B cell (primary cell): ENCODE data around the gene SFT2D1. TPM values are rescaled to one million over a fixed set of nuclear protein-coding genes. Genes with fewer than 3 reads are reported as not detected.

Source experiments
- ATAC-seq: fragments of 200-7000 bp; cut with Tn5 transposase; one replicate; pipeline ENCODE4 v1.10.0; 2021; ENCODE audit warnings: low read depth, mild to moderate bottlenecking, moderate number of reproducible peaks, moderate library complexity
- CTCF ChIA-PET: fragments of 350-600 bp; sonication (Branson Sonifier 250); formaldehyde crosslinking; loops from one replicate; lab custom pipeline; 2021; ENCODE audit warnings: antibody characterized with exemption, inconsistent platforms; lab: Charles Lee
- POLR2A ChIA-PET: fragments of 350-600 bp; sonication (Branson Sonifier 250); formaldehyde crosslinking; loops from one replicate; lab custom pipeline; 2021; ENCODE audit warnings: antibody characterized with exemption; lab: Charles Lee
- DNase-seq: peaks from one replicate; pipeline ENCODE4 v3.0.0; 2013
- H2AFZ ChIP-seq: 2 replicates; pipeline ENCODE4 v1.6.1; 2012; ENCODE audit warnings: mild to moderate bottlenecking, low read depth, low read length; ENCODE audit not compliant: insufficient read depth, poor library complexity, severe bottlenecking
- H3K27ac ChIP-seq, 2 donors: 1 replicate in 1 of 2; 2 replicates in 1 of 2; pipeline ENCODE4 v1.5.1; 2012 to 2013; ENCODE audit warnings: low read length in 2 of 2, mild to moderate bottlenecking in 2 of 2, moderate library complexity in 1 of 2
- H3K27me3 ChIP-seq, 4 experiments: fragments of 200-600 bp in 1 of 4; sonication (generic) in 1 of 4; replicated peaks in 1 of 4; 1 replicate in 2 of 4; 2 replicates in 2 of 4; pipeline versions ENCODE4 v1.6.1 to v1.7.0; 2013 to 2016; ENCODE audit warnings: low read length in 3 of 4, mild to moderate bottlenecking in 2 of 4, mixed read lengths in 1 of 4, moderate library complexity in 1 of 4; ENCODE audit not compliant: insufficient read depth in 4 of 4, control insufficient read depth in 3 of 4; ENCODE audit errors: control extremely low read depth in 1 of 4
- H3K36me3 ChIP-seq, 2 experiments: replicated peaks in 1 of 2; 1 replicate in 1 of 2; 2 replicates in 1 of 2; pipeline versions ENCODE4 v1.6.1 to v1.7.1; 2013; ENCODE audit warnings: low read length in 1 of 2; ENCODE audit not compliant: insufficient read depth in 2 of 2, control insufficient read depth in 1 of 2; ENCODE audit errors: control extremely low read depth in 1 of 2, extremely low read depth in 1 of 2
- H3K4me1 ChIP-seq, 2 donors: fragments of 200-600 bp in 1 of 2; sonication (generic) in 1 of 2; 1 replicate in 1 of 2; 2 replicates in 1 of 2; pipeline versions ENCODE4 v1.5.1 to v1.6.1; 2013 to 2017; ENCODE audit warnings: low read length in 2 of 2; ENCODE audit not compliant: control insufficient read depth in 2 of 2, insufficient read depth in 2 of 2
- H3K4me2 ChIP-seq: replicated peaks from 2 replicates; pipeline ENCODE3; 2012; ENCODE audit warnings: mild to moderate bottlenecking, low read depth, low read length; ENCODE audit not compliant: poor library complexity, severe bottlenecking
- H3K4me3 ChIP-seq, 5 experiments: fragments of 200-600 bp in 1 of 5; sonication (generic) in 1 of 5; 1 replicate in 3 of 5; 2 replicates in 2 of 5; pipeline versions ENCODE4 v1.5.1 to v1.7.0; 2011 to 2016; ENCODE audit warnings: low read length in 4 of 5, mild to moderate bottlenecking in 4 of 5, low read depth in 2 of 5, control low read depth in 1 of 5, moderate library complexity in 1 of 5; ENCODE audit not compliant: insufficient read depth in 1 of 5; ENCODE audit errors: control extremely low read depth in 1 of 5, extremely low read depth in 1 of 5
- H3K79me2 ChIP-seq: fragments of 200-600 bp; sonication (generic); one replicate; pipeline ENCODE4 v1.6.0; 2016; ENCODE audit warnings: low read length; ENCODE audit not compliant: control insufficient read depth, insufficient read depth
- H3K9ac ChIP-seq: fragments of 200-600 bp; sonication (generic); 2 replicates; pipeline ENCODE4 v1.6.1; 2017; ENCODE audit warnings: mild to moderate bottlenecking, low read length, moderate library complexity
- H3K9me3 ChIP-seq, 3 donors: one replicate each; pipeline versions ENCODE4 v1.6.1 to v1.7.1; 2013; ENCODE audit warnings: low read length in 2 of 3; ENCODE audit not compliant: control insufficient read depth in 2 of 3, insufficient read depth in 1 of 3; ENCODE audit errors: control extremely low read depth in 1 of 3
- H4K20me1 ChIP-seq: 2 replicates; pipeline ENCODE4 v1.6.0; 2012; ENCODE audit warnings: mild to moderate bottlenecking, low read length; ENCODE audit not compliant: insufficient read depth, control insufficient read depth, poor library complexity, severe bottlenecking
- H3K27ac Mint-ChIP-seq: one replicate; pipeline ENCODE4 v1.8.0; 2021; ENCODE audit warnings: mixed read lengths
- H3K27me3 Mint-ChIP-seq: one replicate; pipeline ENCODE4 v1.8.0; 2021; ENCODE audit warnings: mixed read lengths
- H3K4me1 Mint-ChIP-seq: one replicate; pipeline ENCODE4 v1.8.0; 2021; ENCODE audit warnings: mixed read lengths
- H3K4me3 Mint-ChIP-seq: one replicate; pipeline ENCODE4 v1.8.0; 2021; ENCODE audit warnings: mixed read lengths
- H3K9me3 Mint-ChIP-seq: one replicate; pipeline ENCODE4 v1.8.0; 2022; ENCODE audit warnings: mixed read lengths; ENCODE audit not compliant: insufficient read depth
- CTCF ChIP-seq: fragments of 200-600 bp; IDR thresholded peaks from one replicate; pipeline ENCODE4 v1.8.0; 2022; ENCODE audit warnings: antibody characterized with exemption, mild to moderate bottlenecking
- EZH2 ChIP-seq: IDR thresholded peaks from 2 replicates; pipeline ENCODE4 v1.6.1; 2012; ENCODE audit warnings: borderline replicate concordance, low read depth, mild to moderate bottlenecking, moderate library complexity, low read length; ENCODE audit not compliant: insufficient read depth, poor library complexity, severe bottlenecking
- WGBS: methylation state at CpG from one replicate; pipeline ENCODE4 v1.1.5; 2013; ENCODE audit warnings: missing lambda C conversion rate; ENCODE audit not compliant: insufficient coverage; 5-methylcytosine and 5-hydroxymethylcytosine counted together
- intact Hi-C: fragments of 100-400 bp; cut with micrococcal nuclease; formaldehyde crosslinking; loops from one replicate; pipeline ENCODE4 v1.10.0; 2022
- polyA plus RNA-seq: library from polyadenylated mRNA; depleted of rRNA; stranded (reverse); fragments of >200 nt; gene quantifications from 2 replicates; pipeline ENCODE4 v1.2.3, GENCODE V29; 2012
- total RNA-seq, 2 donors: library from RNA; stranded (reverse); fragments of 120-200 nt in 1 of 2; gene quantifications; 1 replicate in 1 of 2; 2 replicates in 1 of 2; pipeline versions ENCODE4 v1.2.3 to v1.2.4, GENCODE V29; 2013 to 2022

SFT2D1 gene
- total and polyA plus RNA-seq, 2 donors (not counting 1 experiment from before 2014, with no cell fraction given) = 38.2 to 59.0 TPM

- no peak overlapping the region for H3K9ac ChIP-seq
- no peak overlapping the region for H2AFZ ChIP-seq
- H3K27me3 ChIP-seq = no peaks in the 10 kb centered on the region
- H3K4me2 ChIP-seq = no peak overlapping the region
- H3K4me1 ChIP-seq = peaks cover 0 to 8% of the 10 kb centered on the region in 2 donors
- Mint-ChIP-seq H3K4me1 (peaks cover 14% of the 10 kb centered on the region), H3K9me3 (no peaks in the 10 kb centered on the region), H3K27ac (no peak overlapping the region), H3K4me3 (no peak overlapping the region), H3K27me3 (peaks cover 5% of the 10 kb centered on the region)
- H3K27ac ChIP-seq = no peak overlapping the region
- intact Hi-C loops = loop anchor here (2.0 kb wide), 1 partner anchor 69 kb away; the partner anchor contains the start of gene SFT2D1
- TF ChIP-seq CTCF = no peak
- TF ChIP-seq EZH2 = no peak
- H4K20me1 ChIP-seq = no peaks in the 10 kb centered on the region
- H3K36me3 ChIP-seq = no peaks in the 10 kb centered on the region
- no peak for DNase-seq
- ChIA-PET CTCF (interaction anchor here (0.9 to 5.1 kb wide), 4 partner anchors 36 to 130 kb away, joined by 5 to 149 read pairs (median 47); partner anchors contain the start of gene PRR18), POLR2A (no interaction called here)
- 97% methylated on average over 3 of the region's 4 CpGs for WGBS
- no peak for ATAC-seq
- H3K4me3 ChIP-seq = no peak overlapping the region
- no peaks in the 10 kb centered on the region for H3K9me3 ChIP-seq
- no peaks in the 10 kb centered on the region for H3K79me2 ChIP-seq
These were observed 68.2 kb downstream of the SFT2D1 start for GRCh38 chr6:166274163-166274562.

DNA sequence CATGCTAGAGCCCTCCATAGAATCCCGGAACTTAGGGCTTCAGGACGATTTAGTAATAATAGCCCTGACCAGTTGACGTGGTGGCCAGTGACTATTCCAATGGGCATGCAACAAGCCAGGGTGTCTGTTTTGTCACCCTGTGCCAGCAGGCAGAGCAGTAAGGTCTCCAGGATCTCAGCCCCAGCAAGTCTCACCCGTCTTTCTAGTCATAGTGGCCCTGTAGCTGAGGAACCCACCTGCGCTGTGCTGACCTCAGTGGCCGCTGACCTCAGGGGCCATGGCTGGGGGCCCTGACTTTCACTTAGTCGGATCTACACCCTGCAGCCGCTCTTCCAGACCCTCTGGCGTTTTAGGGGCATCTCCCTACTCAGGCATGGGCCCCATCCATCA, 71.0 kb downstream of the SFT2D1 start:
- 88% methylated on average over 9 of the region's 9 CpGs for WGBS
- Histone ChIP-seq H3K9ac (no peak overlapping the region), H3K27ac (no peak overlapping the region), H3K4me3 (no peak overlapping the region), H3K4me1 (peaks cover 0 to 8% of the 10 kb centered on the region in 2 donors), H3K9me3 (no peaks in the 10 kb centered on the region), H3K36me3 (no peaks in the 10 kb centered on the region), H3K4me2 (no peak overlapping the region), H3K27me3 (no peaks in the 10 kb centered on the region), H2AFZ (no peak overlapping the region), H4K20me1 (no peaks in the 10 kb centered on the region), H3K79me2 (no peaks in the 10 kb centered on the region)
- intact Hi-C loops = no loop called here
- ChIA-PET POLR2A (no interaction called here), CTCF (interaction anchor here (5.3 kb wide), 1 partner anchor 128 kb away, joined by 30 read pairs; no protein-coding TSS in a partner anchor)
- Mint-ChIP-seq H3K9me3 (no peaks in the 10 kb centered on the region), H3K4me3 (no peak overlapping the region), H3K4me1 (peaks cover 8% of the 10 kb centered on the region), H3K27ac (no peak overlapping the region), H3K27me3 (peaks cover 7% of the 10 kb centered on the region)
- TF ChIP-seq EZH2 (no peak), CTCF (no peak)
- DNase-seq (no peak), ATAC-seq (no peak)
